ENCODE data around the gene TRIM50. TPM values are rescaled to one million over a fixed set of nuclear protein-coding genes. Genes with fewer than 3 reads are reported as not detected.
A peak's percentile ranks its signal among the peaks of the same experiment; 100 is the strongest.

The TRIM50 gene
- total and polyA plus RNA-seq, 9 of the 15 experiments (the other 6 are each of a cell fraction or from before 2014, with no cell fraction given), result not detected

DNA sequence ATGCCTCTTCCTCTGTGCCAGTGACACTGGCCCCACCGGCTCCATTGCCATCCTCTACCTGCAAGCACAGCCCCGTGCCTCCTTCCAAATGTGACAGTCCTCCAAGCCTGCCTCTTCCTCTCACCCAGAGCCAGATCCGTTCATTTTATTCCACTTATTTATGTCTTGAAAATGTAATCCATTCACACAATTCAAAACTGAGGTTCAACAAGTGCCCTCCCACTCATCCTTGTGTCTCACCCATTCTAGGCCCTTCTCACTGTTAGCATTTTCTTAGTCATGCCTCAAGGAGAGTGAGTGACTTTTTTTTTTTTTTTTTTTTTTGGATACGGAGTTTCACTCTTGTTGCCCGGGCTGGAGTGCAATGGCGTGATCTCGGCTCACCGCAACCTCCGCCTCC is 41.7 kb upstream of the TRIM50 start:
- Histone ChIP-seq H3K9me3 (replicated peaks; ENCODE audit: control insufficient read depth, insufficient read depth, low read depth, low read length) (no peaks in the 10 kb centered on the region), H3K27me3 (ENCODE audit: control insufficient read depth in 2 of 2, insufficient read depth in 2 of 2, low read length in 2 of 2) (peaks cover 32 to 54% of the 10 kb centered on the region in 2 experiments), H4K20me1 (replicated peaks; ENCODE audit: control insufficient read depth, insufficient read depth, low read length) (no peaks in the 10 kb centered on the region; the same call in 1 of the 2 replicates), H3K79me2 (ENCODE audit: control insufficient read depth, insufficient read depth, low read length) (no peaks in the 10 kb centered on the region), H3K36me3 (ENCODE audit: control insufficient read depth, insufficient read depth, low read length) (no peaks in the 10 kb centered on the region), H3K4me3 (no peak overlapping the region), H3K9me1 (ENCODE audit: control insufficient read depth, insufficient read depth, low read length) (no peaks in the 10 kb centered on the region), H3K9ac (ENCODE audit: insufficient read depth in 1 of 2, low read depth in 2 of 2, low read length in 2 of 2) (no peak overlapping the region), H3K4me2 (ENCODE audit: insufficient read depth, low read length) (no peak overlapping the region), H3K27ac (ENCODE audit: extremely low read depth, low read depth, low read length) (no peak overlapping the region), H3K4me1 (replicated peaks in 1 of 2; ENCODE audit: control insufficient read depth in 2 of 2, insufficient read depth in 2 of 2, low read length in 2 of 2) (peaks cover 0 to 5% of the 10 kb centered on the region in 2 experiments; a peak in 1 of 5 replicates), H2AFZ (ENCODE audit: low read depth, low read length) (no peak overlapping the region)
- intact Hi-C loops (cut with micrococcal nuclease), result no loop called here
- BruUV-seq (replicated peaks), result no TSS peak
- DNase-seq (ENCODE audit: extremely low read depth in 1 of 4, low spot score in 3 of 4) (peak in 2 of 4 experiments; percentile 3 to 7), FAIRE-seq (no peak), ATAC-seq (no peak)
- 4% methylated on average over 6 of the region's 9 CpGs for whole genome bisulfite sequencing (ENCODE audit: insufficient coverage, low coverage, missing lambda C conversion rate)
- POLR2A ChIA-PET, result interaction anchor here (0.6 kb wide), 1 partner anchor 22 kb away, joined by 3 read pairs; no protein-coding TSS in a partner anchor
- in situ Hi-C loops (cut with MboI), result no loop called here
- no peak for TF ChIP-seq ZNF507 (tag; conservative IDR thresholded peaks at IDR 0.05)
- no peak for TF ChIP-seq ZNF398 (CRISPR knock-in tag; IDR thresholded peaks at IDR 0.05)
- no peak for TF ChIP-seq ZNF184 (CRISPR knock-in tag; IDR thresholded peaks at IDR 0.05)
- no peak for TF ChIP-seq TCF7 (IDR thresholded peaks at IDR 0.05; ENCODE audit: borderline replicate concordance)
- TF ChIP-seq FOXA1 (IDR thresholded peaks at IDR 0.05; ENCODE audit: borderline replicate concordance), result no peak
- TF ChIP-seq STAT5B (CRISPR knock-in tag; IDR thresholded peaks at IDR 0.05), result no peak
- no peak for TF ChIP-seq SNIP1 (IDR thresholded peaks at IDR 0.05; ENCODE audit: low read depth)
- CTCF ChIA-PET (ENCODE audit: low intra/inter-chr PET ratio), result no interaction called here
